Eye (tissue), 1 donor: Measurements from ENCODE around the gene ALOX5.
A peak's percentile ranks its signal among the peaks of the same experiment; 100 is the strongest.
"Not testable (repeated sequence)": the region's sequence is repeated elsewhere in the genome, so short reads cannot be mapped to it uniquely, and the experiment has no call there.

Experiments
- DNase-seq: peaks from one replicate; pipeline ENCODE4 v3.0.0-alpha.2; 2015

Gene ALOX5

DNA sequence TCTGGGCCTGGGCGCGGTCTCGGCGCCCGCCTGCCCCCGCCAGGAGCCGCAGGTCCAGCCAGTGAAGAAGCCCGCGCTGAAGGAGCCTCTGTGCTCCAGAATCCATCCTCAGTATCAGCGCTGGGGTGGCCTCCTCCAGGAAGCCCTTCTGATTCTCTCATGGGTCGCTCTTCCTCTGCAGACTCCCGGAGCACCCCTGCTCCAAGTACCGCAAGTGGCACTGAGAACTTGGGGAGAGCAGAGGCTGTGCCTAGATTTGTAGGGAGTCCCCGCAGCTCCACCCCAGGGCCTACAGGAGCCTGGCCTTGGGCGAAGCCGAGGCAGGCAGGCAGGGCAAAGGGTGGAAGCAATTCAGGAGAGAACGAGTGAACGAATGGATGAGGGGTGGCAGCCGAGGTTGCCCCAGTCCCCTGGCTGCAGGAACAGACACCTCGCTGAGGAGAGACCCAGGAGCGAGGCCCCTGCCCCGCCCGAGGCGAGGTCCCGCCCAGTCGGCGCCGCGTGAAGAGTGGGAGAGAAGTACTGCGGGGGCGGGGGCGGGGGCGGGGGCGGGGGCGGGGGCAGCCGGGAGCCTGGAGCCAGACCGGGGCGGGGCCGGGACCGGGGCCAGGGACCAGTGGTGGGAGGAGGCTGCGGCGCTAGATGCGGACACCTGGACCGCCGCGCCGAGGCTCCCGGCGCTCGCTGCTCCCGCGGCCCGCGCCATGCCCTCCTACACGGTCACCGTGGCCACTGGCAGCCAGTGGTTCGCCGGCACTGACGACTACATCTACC is at the start of gene ALOX5:
Gene ALOX5 (plus strand): TSS at position 641 of the 774 bp plus-strand sequence. CDS start 64 bp downstream, at position 705.
- peak; percentile 51 for DNase-seq

DNA sequence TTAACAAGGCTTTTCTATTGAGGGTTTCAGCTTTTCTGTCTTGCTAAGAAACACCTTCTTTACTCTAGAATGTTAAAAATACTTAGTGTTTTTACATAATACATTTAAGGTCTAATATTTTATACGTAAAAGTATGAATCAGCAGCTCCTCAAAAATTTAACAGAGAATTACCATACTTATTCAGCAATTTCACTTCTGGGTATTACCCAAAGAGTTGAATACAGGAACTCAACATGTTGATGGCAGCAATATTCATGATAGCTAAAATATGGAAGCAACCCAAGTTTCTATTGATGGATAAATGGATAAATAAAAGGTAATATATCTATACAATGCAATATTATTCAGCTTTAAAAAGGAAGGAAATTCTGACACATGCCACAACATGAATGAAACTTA is 48.9 kb upstream of the ALOX5 start:
- DNase-seq = no peak

- DNase-seq = not testable (repeated sequence)
Observed at GRCh38 chr10:45326864-45327263, 47.2 kb upstream of the ALOX5 start.

DNA sequence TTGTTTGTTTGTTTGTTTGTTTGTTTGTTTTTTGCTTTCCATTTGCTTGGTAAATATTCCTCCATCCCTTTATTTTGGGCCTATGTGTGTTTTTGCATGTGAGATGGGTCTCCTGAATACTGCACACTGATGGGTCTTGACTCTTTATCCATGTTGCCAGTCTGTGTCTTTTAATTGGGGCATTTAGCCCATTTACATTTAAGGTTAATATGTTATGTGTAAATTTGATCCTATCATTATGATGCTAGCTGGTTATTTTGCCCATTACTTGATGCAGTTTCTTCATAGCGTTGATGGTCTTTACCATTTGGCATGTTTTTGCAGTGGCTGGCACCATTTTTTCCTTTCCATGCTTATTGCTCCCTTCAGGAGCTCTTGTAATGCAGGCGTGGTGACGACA is 42.2 kb upstream of the ALOX5 start:
- not testable (repeated sequence) for DNase-seq

DNA sequence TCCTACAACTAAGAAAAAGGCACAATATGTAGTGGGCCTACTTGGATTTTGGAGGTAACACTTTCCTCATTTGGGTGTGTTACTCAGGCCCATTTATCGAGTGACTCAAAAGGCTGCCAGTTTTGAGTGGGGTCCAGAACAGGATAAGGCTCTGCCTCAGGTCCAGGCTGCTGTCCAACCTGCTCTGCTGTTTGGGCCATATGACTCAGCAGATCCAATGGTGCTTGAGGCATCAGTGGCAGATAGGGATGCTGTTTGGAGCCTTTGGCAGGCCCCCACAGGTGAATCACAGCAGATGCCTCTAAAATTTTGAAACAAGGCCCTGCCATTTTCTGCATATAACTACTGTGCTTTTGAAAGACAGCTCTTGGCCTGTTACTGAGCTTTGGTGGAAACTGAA is 34.1 kb upstream of the ALOX5 start:
- DNase-seq = no peak

GRCh38 chr10:45340420-45340819 is 33.6 kb upstream of the ALOX5 start:
- DNase-seq = not testable (repeated sequence)

- DNase-seq = not testable (repeated sequence)
Observed at GRCh38 chr10:45346652-45347335, 27.2 kb upstream of the ALOX5 start.

DNA sequence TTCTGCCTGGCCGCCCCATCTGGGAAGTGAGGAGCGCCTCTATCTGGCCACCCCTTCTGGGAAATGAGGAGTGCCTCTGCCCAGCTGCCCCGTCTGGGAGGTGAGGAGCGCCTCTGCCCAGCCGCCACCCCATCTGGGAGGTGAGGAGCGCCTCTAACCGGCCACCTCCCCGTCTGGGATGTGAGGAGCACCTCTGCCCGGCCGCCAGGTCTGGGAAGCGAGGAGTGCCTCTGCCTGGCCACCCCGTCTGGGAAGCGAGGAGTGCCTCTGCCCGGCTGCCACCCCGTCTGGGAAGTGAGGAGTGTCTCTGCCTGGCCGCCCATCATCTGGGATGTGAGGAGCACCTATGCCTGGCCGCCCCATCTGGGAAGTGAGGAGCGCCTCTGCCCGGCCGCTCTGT is 26.6 kb upstream of the ALOX5 start:
- not testable (repeated sequence) for DNase-seq

DNA sequence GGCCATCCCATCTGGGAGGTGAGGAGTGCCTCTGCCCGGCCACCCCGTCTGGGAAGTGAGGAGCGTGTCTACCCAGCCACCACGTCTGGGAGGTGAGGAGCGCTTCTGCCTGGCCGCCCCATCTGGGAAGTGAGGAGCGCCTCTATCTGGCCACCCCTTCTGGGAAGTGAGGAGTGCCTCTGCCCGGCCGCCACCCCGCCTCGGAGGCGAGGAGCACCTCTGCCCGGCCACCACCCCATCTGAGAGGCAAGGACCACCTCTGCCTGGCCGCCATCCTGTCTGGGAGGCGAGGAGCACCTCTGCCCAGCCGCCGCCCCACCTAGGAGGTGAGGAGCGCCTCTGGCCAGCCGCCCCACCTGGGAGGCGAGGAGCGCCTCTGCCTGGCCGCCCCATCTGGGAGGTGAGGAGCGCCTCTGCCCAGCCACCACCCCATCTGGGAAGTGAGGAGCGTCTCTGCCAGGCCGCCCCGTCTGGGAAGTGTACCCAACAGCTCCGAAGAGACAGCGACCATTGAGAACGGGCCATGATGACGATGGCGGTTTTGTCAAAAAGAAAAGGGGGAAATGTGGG is 25.7 kb upstream of the ALOX5 start:
- DNase-seq = not testable (repeated sequence)

DNA sequence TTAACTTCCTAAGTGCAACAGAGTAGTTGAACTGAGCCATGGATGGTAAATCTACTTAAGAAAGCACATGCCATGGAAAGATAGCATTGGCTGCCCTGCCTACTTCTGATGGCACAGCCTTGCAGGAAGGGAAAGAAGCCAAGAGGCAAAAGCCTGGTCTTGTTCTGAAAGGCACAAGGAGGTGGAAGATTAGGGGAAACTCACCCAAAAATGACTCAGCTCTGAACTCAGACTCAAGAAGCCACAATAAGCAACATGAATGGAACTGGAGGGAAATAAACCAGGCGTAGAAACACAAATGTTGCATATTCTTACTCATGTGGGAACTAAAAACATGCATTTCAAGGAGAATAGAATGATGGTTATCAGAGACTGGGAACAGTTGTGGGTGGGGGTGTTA is 20.8 kb upstream of the ALOX5 start:
- DNase-seq = no peak

DNA sequence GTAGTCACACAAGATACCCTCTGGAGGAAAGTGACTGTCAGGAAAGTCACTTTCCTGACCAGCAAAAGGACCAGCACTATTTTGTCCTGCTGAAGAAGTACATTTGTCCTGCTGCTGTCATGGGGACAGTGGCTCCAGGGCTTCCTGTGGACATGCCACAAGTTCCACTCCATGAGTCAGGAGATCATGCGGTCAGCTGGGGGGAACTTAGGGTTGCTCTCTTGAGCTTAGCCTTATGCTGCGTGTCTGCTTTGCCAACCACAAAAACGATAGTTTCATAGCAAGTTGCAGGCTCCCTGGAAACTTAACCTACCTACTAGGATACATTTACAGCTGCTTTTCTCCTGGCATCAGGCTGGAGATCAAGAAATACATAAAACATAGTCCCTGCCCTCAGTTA is 19.8 kb upstream of the ALOX5 start:
- no peak for DNase-seq

DNA sequence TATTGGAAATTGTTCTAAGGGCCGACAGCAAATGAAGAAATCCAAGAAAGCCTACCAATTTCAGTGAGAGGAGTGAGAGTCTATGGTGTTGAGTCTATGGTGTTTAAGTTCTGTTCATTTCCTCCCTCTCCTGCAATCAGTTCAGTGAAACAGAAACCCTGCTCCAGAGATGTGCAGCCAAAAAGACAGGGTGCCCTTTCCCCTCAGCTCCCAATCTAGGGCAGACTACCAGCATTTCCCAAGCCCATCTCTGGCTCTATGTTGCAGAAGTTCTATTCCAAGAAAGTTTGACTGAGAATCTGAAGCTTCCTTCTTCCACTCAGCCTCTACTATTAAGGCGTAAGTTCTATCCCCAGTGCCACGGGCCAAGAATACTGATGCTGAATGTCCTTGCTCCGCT is 18.5 kb upstream of the ALOX5 start:
- DNase-seq = no peak

DNA sequence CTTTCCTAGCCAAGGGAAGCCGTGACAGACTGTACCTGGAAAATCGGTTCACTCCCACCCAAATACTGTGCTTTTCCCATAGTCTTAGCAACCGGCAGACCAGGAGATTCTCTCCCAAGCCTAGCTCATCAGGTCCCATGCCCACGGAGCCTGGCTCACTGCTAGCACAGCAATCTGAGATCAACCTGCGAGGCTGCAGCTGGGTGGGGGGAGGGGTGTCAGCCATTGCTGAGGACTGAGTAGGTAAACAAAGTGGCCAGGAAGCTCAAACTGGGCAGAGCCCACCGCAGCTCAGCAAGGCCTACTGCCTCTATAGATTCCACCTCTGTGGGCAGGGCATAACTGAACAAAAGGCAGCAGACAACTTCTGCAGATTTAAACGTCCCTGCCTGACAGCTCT is 15.1 kb upstream of the ALOX5 start:
- not testable (repeated sequence) for DNase-seq

DNA sequence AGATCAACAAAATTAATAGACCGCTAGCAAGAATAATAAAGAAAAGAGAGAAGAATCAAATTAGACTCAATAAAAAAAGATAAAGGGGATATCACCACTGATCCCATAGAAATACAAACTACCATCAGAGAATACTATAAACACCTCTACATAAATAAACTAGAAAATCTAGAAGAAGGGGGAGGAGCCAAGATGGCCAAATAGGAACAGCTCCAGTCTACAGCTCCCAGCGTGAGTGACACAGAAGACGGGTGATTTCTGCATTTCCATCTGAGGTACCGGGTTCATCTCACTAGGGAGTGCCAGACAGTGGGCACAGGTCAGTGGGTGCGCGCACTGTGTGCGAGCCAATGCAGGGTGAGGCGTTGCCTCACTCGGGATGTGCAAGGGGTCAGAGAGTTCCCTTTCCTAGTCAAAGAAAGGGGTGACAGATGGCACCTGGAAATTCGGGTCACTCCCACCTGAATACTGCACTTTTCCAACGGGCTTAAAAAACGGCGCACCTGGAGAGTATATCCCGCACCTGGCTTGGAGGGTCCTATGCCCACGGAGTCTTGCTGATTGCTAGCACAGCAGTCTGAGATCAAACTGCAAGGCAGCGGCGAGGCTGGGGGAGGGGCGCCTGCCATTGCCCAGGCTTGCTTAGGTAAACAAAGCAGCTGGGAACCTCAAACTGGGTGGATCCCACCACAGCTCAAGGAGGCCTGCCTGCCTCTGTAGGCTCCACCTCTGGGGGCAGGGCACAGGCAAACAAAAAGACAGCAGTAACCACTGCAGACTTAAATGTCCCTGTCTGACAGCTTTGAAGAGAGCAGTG is 11.8 kb upstream of the ALOX5 start:
- not testable (repeated sequence) for DNase-seq

- DNase-seq = not testable (repeated sequence)
Observed at GRCh38 chr10:45367643-45368042, 6.4 kb upstream of the ALOX5 start.

DNA sequence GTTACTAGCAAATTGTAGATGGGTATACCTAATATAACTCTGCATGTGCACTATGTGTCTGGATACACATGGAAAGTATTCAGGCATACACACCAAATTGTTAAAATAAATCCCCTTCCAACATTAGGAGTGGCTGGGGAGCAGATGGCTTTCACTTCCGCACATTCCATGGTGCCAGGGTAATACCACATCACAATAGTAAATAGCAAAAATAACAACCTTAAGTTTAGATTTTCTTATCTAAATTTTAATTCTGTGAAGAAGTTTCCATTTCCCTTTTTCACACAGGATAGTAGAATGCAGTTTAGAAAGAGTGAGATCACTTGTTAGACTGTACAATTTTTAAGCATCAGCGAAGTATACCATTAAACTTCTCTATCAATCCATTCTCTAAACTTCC is 5.8 kb upstream of the ALOX5 start:
- DNase-seq = no peak

DNA sequence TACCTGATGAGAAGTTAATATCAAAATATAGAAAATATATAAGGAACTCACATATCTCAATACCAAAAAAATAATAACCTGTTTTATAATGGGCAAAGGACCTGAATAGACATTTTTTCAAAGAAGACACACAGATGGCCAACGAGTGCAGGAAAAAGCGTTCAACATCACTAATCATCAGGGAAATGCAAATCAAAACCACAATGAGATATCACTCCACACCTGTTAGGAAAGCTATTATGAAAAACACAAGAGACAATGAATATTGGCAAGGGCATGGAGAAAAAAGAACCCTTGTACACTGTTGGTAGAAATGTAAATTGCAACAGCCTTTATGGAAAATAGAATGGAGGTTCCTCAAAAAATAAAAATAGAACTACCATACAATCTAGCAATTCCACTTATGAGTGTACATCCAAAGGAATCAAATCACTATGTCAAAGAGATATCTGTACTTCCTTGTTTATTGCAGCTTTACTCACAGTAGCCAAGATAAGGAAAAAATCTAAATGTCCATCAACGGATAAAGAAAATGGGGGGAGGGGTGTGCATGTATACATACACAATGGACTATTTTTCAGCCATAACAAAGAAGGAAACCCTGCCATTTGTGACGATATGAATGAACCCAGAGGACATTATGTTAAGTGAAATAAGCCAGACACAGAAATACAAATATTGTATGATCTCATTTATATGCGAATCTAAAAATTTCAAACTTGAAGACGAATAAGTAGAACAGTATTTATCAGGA is 3.6 kb upstream of the ALOX5 start:
- no peak for DNase-seq

DNA sequence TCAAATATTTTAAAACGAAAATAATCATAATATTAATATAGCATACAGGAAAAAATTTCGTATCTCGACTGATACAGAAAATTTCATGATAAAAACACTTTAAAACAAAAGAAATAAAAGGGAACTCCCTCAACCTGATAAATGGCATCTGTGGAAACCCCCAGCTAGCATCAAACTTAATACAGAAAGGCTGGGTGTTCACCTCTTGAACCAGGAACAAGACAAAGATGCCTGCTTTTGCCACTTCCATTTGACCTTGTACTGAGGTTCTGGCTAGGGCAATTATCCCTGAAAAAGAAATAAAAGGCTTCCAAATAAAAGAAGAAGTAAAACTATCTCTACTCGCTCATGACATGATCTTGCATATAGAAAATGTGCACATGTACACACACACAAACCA is 2.5 kb upstream of the ALOX5 start:
- no peak for DNase-seq

DNA sequence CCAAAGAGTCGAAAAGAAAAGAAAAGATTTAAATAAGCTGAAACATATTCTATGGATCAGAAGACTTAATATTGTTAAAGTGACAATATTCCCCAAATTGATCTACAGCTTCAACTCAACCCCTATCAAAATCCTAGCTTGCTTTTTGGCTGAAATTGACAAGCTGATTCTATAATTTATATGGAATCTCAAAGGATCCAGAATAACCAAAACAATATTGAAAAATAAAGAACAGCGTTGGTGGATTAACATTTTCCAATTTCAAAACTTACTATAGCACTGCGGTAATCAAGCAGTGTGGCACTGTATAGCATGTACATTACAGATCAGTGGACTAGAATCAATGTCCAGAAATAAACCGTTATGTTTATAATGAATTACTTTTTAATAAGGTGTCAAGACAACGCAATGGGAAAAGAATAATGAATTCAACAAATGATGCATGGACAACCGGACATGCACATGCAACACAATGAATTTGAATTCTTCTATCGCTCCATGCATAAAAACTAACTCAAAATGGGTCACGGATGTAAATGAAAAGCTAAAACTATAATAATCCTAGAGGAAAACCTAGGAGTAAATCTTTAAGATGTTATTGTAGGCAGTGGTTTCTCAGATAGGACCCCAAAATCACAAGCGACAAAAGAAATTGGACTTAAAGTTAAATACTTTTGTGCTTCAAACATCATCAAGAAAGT is 1.6 kb upstream of the ALOX5 start:
- DNase-seq = no peak

GRCh38 chr10:45373003-45373575 is 927 bp upstream of the ALOX5 start:
- DNase-seq = peak; percentile 46

GRCh38 chr10:45374350-45375052 is 485 bp downstream of the ALOX5 start:
- peak; percentile 12 for DNase-seq
